ENCODE results near the gene CELF2.

DNA sequence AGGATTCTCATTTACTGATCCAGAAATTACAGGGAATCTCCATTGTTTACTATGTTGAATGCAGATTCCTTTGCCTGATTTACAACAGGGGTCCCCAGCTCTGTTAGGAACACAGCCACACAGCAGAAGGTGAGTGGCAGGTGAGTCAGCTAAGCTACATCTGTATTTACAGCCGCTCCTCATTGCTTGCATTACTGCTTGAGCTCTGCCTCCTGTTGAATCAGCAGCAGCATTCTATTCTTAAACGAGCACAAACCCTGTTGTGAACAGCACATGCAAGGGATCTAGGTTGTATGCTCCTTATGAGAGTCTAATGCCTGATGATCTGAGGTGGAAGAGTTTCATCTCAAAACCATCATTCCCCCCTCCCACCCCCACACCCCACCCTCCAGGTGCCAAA, 23.3 kb upstream of the CELF2 start:
- TF ChIP-seq, protein P1, sequence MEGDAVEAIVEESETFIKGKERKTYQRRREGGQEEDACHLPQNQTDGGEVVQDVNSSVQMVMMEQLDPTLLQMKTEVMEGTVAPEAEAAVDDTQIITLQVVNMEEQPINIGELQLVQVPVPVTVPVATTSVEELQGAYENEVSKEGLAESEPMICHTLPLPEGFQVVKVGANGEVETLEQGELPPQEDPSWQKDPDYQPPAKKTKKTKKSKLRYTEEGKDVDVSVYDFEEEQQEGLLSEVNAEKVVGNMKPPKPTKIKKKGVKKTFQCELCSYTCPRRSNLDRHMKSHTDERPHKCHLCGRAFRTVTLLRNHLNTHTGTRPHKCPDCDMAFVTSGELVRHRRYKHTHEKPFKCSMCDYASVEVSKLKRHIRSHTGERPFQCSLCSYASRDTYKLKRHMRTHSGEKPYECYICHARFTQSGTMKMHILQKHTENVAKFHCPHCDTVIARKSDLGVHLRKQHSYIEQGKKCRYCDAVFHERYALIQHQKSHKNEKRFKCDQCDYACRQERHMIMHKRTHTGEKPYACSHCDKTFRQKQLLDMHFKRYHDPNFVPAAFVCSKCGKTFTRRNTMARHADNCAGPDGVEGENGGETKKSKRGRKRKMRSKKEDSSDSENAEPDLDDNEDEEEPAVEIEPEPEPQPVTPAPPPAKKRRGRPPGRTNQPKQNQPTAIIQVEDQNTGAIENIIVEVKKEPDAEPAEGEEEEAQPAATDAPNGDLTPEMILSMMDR (IDR thresholded peaks at IDR 0.05; ENCODE audit: low read depth, low read length) = no peak
- TF ChIP-seq MYC (IDR thresholded peaks at IDR 0.05; ENCODE audit: low read depth, low read length) = no peak

Measured in NB4 (cell line).